ENCODE results near the gene SMIM41. TPM values are rescaled to one million over a fixed set of nuclear protein-coding genes. Genes with fewer than 3 reads are reported as not detected.

The SMIM41 gene
- polyA plus RNA-seq, 4 donors = 0.29 to 0.34 TPM; not detected in 2

Other genes with a start within 250 kb of the SMIM41 start
- gene FIGNL2, start 231.0 kb upstream of the SMIM41 start, polyA plus RNA-seq (ENCODE audit: insufficient read length in 4 of 4) = 1 to 10 TPM; 2.8 to 5.5 (median 3.9) TPM
- gene ANKRD33, start 191.6 kb upstream of the SMIM41 start, polyA plus RNA-seq (ENCODE audit: insufficient read length in 4 of 4) = under 1 TPM in 3 of 4 donors, not detected in 1; 0.22 to 0.53 (median 0.36) TPM
- 10 to 100 TPM; 21.4 to 35.4 (median 30.6) TPM for gene ACVRL1, start 172.2 kb upstream of the SMIM41 start, polyA plus RNA-seq (ENCODE audit: insufficient read length in 4 of 4)
- gene ACVR1B, start 128.0 kb upstream of the SMIM41 start, polyA plus RNA-seq (ENCODE audit: insufficient read length in 4 of 4) = 10 to 100 TPM; 22.5 to 61.6 (median 55.0) TPM
- gene TAMALIN, start 72.8 kb upstream of the SMIM41 start, polyA plus RNA-seq (ENCODE audit: insufficient read length in 4 of 4) = 10 to 100 TPM; 15.7 to 20.4 (median 18.1) TPM
- 100 to 1,000 TPM in 1 of 4 donors, 10 to 100 TPM in 2, 1 to 10 TPM in 1; 9.1 to 410 (median 18.3) TPM for gene NR4A1, start 28.3 kb upstream of the SMIM41 start, polyA plus RNA-seq (ENCODE audit: insufficient read length in 4 of 4)
- gene ATG101, start 9.7 kb upstream of the SMIM41 start, polyA plus RNA-seq (ENCODE audit: insufficient read length in 4 of 4) = 10 to 100 TPM; 21.7 to 28.3 (median 25.6) TPM
- gene KRT80, start 112.3 kb downstream of the SMIM41 start, polyA plus RNA-seq (ENCODE audit: insufficient read length in 4 of 4) = 1 to 10 TPM in 2 of 4 donors, under 1 TPM in 2; 0.11 to 1.5 (median 0.97) TPM
- gene KRT7, start 153.5 kb downstream of the SMIM41 start, polyA plus RNA-seq (ENCODE audit: insufficient read length in 4 of 4) = 100 to 1,000 TPM in 2 of 4 donors, 10 to 100 TPM in 1, 1 to 10 TPM in 1; 2.4 to 127 (median 83.6) TPM
- under 1 TPM in 1 of 4 donors, not detected in 3; 0.09 TPM for gene KRT86, start 194.9 kb downstream of the SMIM41 start, polyA plus RNA-seq (ENCODE audit: insufficient read length in 4 of 4)
- not detected for gene KRT81, start 211.8 kb downstream of the SMIM41 start, polyA plus RNA-seq (ENCODE audit: insufficient read length in 4 of 4)
- gene KRT83, start 241.7 kb downstream of the SMIM41 start, polyA plus RNA-seq (ENCODE audit: insufficient read length in 4 of 4) = not detected

Data from left renal pelvis (tissue), 4 donors.